Right atrium auricular region (tissue), 2 donors: Measurements from ENCODE around the gene OR51B6. TPM values are rescaled to one million over a fixed set of nuclear protein-coding genes. Genes with fewer than 3 reads are reported as not detected.
"Not testable (repeated sequence)": the region's sequence is repeated elsewhere in the genome, so short reads cannot be mapped to it uniquely, and the experiment has no call there.

ENCODE experiments used
- DNase-seq: peaks from one replicate; pipeline ENCODE4 v3.0.0-alpha.2; 2019; ENCODE audit warnings: low spot score
- H3K27ac ChIP-seq, 2 donors: fragments of 200-600 bp; sonication (generic); 1 replicate in 1 of 2; 2 replicates in 1 of 2; pipeline ENCODE4 v1.5.1; 2016 to 2019
- H3K27me3 ChIP-seq, 2 donors: fragments of 200-600 bp; sonication (generic); one replicate each; pipeline versions ENCODE4 v1.5.1 to v1.6.0; 2017 to 2019
- H3K36me3 ChIP-seq: fragments of 200-600 bp; sonication (generic); one replicate; pipeline ENCODE4 v1.5.1; 2016
- H3K4me1 ChIP-seq, 2 donors: fragments of 200-600 bp; sonication (generic); one replicate each; pipeline versions ENCODE4 v1.5.1 to v1.6.0; 2017 to 2019
- H3K4me3 ChIP-seq, 2 donors: fragments of 200-600 bp; sonication (generic); 1 replicate in 1 of 2; 2 replicates in 1 of 2; pipeline ENCODE4 v1.5.1; 2017 to 2019; ENCODE audit warnings: mild to moderate bottlenecking in 1 of 2, moderate library complexity in 1 of 2
- H3K9me3 ChIP-seq, 2 donors: fragments of 200-600 bp; sonication (generic); one replicate each; pipeline ENCODE4 v1.5.1; 2019
- total RNA-seq, 2 donors: library from RNA; depleted of rRNA; stranded (reverse); fragments of >200 nt; gene quantifications; one replicate each; pipeline ENCODE4 v1.1.0, GENCODE V29; 2016
- TF ChIP-seq, protein P1 (sequence below), 2 donors: fragments of 200-600 bp; sonication (generic); IDR thresholded peaks; one replicate each; pipeline ENCODE4 v1.5.1; 2019; ENCODE audit warnings: antibody characterized with exemption in 2 of 2

OR51B6 gene
- total RNA-seq, 2 donors from 2014 or later, result not detected

DNA sequence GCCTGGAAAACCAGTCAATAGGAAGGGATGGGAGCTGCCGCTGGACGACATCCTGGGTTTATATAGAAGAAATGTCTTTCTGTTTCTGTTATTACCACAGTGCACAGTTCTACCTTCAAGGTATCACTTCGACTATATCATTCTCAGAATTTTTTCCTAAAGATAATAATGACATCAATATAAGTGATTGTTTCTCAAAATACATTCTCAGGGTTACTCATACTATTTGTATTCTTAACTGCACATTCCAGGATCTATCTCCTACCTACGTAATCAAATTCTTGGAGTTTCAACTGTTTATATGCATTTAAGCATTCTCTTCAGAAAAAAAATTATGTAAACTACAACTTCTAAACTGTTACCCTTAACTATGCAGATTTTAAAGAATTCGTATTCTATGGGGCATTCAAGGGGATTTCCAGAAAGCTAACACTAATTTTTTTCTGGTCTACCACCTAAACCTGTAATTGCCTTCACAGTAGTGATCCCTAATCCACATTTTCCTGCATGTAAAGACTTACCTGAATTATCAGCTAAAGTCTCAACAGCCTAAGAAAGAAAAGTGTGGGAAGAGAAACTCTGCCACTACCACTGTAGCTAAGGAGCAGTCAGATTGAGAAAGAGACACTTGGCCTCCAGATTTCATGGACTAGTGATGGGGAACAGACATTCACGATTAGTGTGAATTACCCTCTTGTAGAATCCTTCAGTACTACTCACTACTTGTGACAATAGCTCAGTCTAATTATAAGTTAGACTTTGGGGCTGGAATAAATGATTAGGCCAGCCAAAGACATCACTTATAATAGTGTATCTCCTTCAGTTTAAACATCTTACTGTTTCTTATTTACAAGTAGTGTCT lies 7.6 kb upstream of the OR51B6 start, which contains the start of gene OR51B5:
Gene OR51B5 (minus strand): TSS at position 51 of the 862 bp plus-strand sequence. CDS start 0 bp downstream, at position 51.
- Histone ChIP-seq H3K27me3 (no peaks in the 10 kb centered on the region), H3K27ac (no peak within 1 kb of the TSS), H3K36me3 (no peaks in the 10 kb centered on the region), H3K4me3 (no peak within 1 kb of the TSS), H3K4me1 (no peaks in the 10 kb centered on the region), H3K9me3 (no peaks in the 10 kb centered on the region)
- DNase-seq, result no peak
- TF ChIP-seq, protein P1, sequence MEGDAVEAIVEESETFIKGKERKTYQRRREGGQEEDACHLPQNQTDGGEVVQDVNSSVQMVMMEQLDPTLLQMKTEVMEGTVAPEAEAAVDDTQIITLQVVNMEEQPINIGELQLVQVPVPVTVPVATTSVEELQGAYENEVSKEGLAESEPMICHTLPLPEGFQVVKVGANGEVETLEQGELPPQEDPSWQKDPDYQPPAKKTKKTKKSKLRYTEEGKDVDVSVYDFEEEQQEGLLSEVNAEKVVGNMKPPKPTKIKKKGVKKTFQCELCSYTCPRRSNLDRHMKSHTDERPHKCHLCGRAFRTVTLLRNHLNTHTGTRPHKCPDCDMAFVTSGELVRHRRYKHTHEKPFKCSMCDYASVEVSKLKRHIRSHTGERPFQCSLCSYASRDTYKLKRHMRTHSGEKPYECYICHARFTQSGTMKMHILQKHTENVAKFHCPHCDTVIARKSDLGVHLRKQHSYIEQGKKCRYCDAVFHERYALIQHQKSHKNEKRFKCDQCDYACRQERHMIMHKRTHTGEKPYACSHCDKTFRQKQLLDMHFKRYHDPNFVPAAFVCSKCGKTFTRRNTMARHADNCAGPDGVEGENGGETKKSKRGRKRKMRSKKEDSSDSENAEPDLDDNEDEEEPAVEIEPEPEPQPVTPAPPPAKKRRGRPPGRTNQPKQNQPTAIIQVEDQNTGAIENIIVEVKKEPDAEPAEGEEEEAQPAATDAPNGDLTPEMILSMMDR (IDR thresholded peaks at IDR 0.05), result no peak

DNA sequence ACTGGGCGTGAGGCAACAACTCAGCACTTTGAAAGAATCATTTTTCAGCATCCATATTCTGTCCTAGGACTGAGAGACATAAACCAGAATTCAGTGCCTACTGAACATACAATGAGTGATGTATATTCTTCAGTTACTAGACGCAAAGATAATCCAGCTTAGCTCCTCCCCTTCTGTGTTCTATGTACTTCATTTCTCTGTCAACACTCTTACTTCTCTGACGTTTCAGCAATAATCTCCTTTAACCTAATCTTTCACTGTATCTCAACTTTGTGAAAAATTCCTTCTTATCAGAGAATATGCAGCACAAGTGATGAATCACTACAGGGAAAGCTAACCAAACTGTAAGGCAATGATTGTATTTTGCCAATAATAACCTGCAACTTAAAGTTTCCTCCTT lies 5.5 kb upstream of the OR51B6 start:
- TF ChIP-seq, protein P1 (IDR thresholded peaks at IDR 0.05), result no peak
- Histone ChIP-seq H3K9me3 (no peaks in the 10 kb centered on the region), H3K4me1 (no peaks in the 10 kb centered on the region), H3K27me3 (no peaks in the 10 kb centered on the region), H3K36me3 (no peaks in the 10 kb centered on the region), H3K27ac (no peak overlapping the region), H3K4me3 (no peak overlapping the region)
- no peak for DNase-seq

DNA sequence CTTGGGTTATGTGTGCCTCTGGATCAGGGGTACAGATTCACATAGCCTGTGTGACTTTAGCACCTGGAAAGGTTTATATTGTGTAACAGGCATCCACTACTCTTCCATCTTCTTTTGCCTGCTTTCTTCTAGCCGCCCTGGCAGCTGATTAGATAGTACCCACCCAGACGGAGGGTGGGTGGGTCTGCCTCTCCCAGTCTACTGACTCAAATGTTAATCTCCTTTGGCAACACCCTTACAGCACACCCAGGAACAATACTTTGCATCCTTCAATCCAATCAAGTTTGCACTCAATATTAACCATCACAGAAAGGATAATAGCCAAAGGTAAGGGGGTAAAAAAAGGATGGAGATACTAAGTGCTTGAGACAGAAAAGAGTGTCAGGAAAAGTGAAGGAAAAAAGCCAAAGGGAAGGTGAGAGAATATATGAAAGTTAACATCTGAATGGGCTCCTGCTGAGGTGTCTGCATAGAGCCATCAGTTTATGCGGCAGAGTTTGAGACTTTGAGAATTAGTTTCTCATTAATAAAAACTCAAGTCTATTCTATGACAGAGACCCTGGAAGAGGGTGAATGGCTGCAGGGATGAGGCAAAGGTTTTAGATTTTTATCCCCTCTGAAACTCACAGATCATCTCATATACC lies 2.6 kb upstream of the OR51B6 start:
- Histone ChIP-seq H3K36me3 (no peaks in the 10 kb centered on the region), H3K4me1 (no peaks in the 10 kb centered on the region), H3K27me3 (no peaks in the 10 kb centered on the region), H3K27ac (no peak overlapping the region), H3K4me3 (no peak overlapping the region), H3K9me3 (no peaks in the 10 kb centered on the region)
- TF ChIP-seq, protein P1 (IDR thresholded peaks at IDR 0.05), result no peak
- no peak for DNase-seq

DNA sequence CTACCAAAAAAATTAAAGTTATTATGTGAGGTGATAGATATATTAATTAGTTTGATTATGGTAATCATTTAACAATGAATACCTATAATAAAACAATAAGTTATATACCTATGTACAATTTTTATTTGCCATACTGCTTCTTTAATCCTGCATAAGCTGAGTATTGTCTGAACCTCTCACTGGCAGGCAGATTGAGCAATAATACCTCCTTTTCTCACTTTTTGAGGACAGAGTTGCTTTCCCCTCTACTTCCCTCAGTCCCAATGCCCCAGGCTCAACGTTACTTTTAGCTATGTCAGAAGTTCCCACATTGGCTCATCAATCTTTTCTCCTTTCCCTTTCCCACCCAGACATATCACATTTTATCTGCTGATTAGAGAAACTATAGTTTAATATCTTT lies 1.8 kb upstream of the OR51B6 start:
- Histone ChIP-seq H3K27ac (no peak overlapping the region), H3K4me3 (no peak overlapping the region), H3K27me3 (no peaks in the 10 kb centered on the region), H3K36me3 (no peaks in the 10 kb centered on the region), H3K9me3 (no peaks in the 10 kb centered on the region), H3K4me1 (no peaks in the 10 kb centered on the region)
- TF ChIP-seq, protein P1 (IDR thresholded peaks at IDR 0.05), result no peak
- no peak for DNase-seq

DNA sequence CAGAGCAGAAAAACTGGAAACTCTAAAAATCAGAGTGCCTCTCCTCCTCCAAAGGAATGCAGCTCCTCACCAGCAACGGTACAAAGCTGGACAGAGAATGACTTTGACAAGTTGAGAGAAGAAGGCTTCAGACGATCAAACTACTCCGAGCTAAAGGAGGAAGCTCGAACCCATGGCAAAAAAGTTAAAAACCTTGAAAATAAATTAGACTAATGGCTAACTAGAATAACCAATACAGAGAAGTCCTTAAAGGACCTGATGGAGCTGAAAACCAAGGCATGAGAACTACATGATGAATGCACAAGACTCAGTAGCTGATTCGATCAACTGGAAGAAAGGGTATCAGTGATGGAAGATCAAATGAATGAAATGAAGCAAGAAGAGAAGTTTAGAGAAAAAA lies 4.7 kb downstream of the OR51B6 start:
- not testable (repeated sequence) for H3K27ac ChIP-seq

DNA sequence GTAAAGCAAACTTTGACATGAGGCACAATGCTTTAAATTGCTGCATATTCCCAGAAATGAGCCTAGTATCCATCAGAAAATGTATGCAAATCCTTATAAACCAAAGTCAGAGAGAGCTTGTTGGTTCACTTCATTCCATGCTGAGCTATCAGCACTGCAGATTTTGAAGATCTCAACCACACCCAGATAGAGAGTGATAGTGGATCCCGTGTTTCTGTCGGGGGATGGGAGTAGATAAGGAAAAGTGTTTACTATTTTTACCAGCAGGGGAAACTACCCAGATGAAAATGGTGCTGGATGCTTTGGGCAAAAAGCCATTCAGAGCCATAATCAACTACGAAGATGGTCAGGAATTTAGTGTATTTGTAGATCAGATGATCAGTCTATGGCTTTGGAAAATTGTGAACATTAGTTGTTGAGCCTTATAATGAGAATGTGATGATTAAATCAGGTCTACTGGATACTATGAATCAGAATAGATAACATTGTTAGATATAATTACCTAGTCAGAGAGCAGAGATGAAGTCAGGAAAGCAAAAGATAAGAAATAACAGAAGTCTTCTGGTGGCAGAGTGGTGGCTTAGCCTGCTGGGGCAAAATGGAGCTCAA lies 10.8 kb downstream of the OR51B6 start:
- Histone ChIP-seq H3K36me3 (no peaks in the 10 kb centered on the region), H3K4me3 (no peak overlapping the region), H3K9me3 (no peaks in the 10 kb centered on the region), H3K27me3 (no peaks in the 10 kb centered on the region), H3K4me1 (peaks cover 0 to 3% of the 10 kb centered on the region in 2 donors), H3K27ac (no peak overlapping the region)
- DNase-seq, result no peak
- TF ChIP-seq, protein P1 (IDR thresholded peaks at IDR 0.05), result no peak

More for the DNA sequence above, 4.7 kb downstream of the OR51B6 start:
- not testable (repeated sequence) for H3K27me3 ChIP-seq, H3K36me3 ChIP-seq, H3K4me1 ChIP-seq, DNase-seq, H3K9me3 ChIP-seq, H3K4me3 ChIP-seq
